Purkinje cell (primary cell): ENCODE data around the gene PSMC1. TPM values are rescaled to one million over a fixed set of nuclear protein-coding genes. Genes with fewer than 3 reads are reported as not detected.

Experiments
- polyA plus RNA-seq: library from polyadenylated mRNA; unstranded; fragments of >200 nt; fragmentation: Nextera tagmentation; gene quantifications from 2 replicates; pipeline ENCODE4 v1.2.1, GENCODE V29; 2014

The PSMC1 gene
- 204 and 265 TPM in 2 replicates for polyA plus RNA-seq

DNA sequence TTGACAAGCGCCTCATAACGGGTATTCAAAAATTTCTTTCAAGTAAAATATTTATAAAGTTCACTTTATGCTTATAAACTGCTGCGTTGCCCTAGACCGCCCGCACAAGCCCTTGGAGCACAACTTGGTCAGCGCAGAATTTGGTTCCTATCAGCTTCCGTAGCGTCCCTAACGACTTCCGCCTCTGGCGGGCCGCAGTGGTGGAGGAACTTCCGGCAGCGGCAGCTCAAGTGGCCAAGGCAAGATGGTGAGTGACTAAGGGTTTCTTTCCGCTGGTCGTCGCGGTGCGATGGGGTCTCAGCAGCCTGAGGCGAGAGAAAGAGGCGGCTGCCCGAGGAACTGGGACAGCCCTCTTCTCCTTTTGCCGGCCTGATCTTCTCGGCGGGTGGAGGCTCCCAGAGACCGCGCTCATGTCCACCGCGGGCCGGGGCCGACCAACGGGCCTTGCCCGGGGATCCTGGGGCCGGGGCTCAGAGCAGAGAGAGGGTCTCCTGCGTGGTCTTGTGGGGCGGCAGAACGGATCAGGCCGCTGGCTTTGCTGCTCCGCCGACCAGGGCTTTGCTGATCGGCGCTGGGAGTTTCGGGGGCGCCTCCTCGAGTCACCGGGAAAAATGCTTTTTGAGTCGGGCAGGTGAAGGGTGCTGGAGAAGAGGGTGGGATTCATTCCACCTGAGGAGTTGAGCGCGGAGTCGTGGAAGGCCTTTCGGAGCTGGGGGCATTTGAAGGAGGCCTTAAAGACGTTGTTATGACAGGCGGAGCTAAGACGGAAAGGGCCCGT lies at the start of gene PSMC1:
PSMC1 (plus strand) TSS at position 200 of the 778 bp plus-strand sequence; CDS start at position 245, 45 bp downstream.

Other genes starting within 250 kb of the PSMC1 start
- gene KCNK13, start 194.6 kb upstream of the PSMC1 start, polyA plus RNA-seq: 0.59 and 1.0 TPM in 2 replicates
- gene NRDE2, start 75.4 kb downstream of the PSMC1 start, polyA plus RNA-seq: 20.1 and 42.0 TPM in 2 replicates
- gene CALM1, start 140.5 kb downstream of the PSMC1 start, polyA plus RNA-seq: 3,405 and 3,453 TPM in 2 replicates